Dedifferentiated amniotic fluid mesenchymal stem cell (primary cell): ENCODE data around the gene SPEF2.
A peak's percentile ranks its signal among the peaks of the same experiment; 100 is the strongest.
"Not testable (repeated sequence)": the region's sequence is repeated elsewhere in the genome, so short reads cannot be mapped to it uniquely, and the experiment has no call there.

Experiments used
- DNase-seq: peaks from one replicate; pipeline ENCODE4 v3.0.0-alpha.2; 2016; ENCODE audit errors: extremely low spot score

The SPEF2 gene

DNA sequence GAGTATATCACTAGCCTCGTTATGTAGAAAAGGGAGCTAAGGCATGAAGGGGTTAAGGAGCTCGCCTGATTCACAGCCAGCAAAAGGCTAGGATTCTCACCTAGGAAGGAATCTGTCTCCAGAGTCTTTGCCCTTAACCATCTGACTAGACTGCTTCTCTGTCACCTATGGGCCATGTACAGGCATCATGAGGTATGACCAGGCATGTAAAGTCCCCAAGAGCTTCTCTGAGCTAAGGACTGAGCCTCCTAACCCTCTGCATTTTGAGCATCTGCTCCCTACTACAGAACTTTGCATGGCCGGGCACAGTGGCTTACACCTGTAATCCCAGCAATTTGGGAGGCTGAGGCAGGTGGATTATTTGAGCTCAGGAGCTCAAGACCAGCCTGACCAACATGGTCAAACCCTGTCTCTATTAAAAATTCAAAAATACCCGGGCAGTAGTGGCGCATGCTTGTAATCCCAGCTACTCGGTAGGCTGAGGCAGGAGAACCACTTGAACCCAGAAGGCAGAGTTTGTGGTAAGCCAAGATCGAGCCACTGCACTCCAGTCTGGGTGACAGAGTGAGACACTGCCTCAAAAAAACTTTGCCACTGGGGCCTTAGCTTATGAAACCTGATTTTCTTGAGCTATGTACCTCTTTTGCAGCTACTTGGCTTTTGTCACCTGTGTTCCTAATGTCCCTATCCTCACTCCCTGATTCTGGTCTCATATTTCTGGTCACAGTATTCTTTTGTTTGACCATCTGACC lies 205.9 kb downstream of the SPEF2 start:
- DNase-seq: no peak

DNA sequence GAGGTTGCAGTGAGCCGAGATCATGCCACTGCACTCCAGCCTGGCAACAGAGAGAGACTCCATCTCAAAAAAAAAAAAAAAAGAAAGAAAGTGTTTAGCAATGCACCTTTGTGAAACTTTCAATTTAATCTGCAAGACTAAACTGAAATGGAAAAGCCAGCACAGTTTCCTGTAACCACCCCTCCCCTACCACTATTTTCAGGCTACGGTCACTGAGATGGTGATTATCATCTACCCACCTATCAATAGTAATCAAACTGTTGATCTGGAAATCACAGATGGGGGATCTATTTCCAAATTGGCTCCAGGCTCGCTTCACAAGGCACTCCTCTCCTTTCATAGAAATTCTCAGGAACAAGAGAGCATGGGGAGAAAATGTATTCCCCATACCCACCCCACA lies 208.4 kb downstream of the SPEF2 start:
- DNase-seq: no peak

DNA sequence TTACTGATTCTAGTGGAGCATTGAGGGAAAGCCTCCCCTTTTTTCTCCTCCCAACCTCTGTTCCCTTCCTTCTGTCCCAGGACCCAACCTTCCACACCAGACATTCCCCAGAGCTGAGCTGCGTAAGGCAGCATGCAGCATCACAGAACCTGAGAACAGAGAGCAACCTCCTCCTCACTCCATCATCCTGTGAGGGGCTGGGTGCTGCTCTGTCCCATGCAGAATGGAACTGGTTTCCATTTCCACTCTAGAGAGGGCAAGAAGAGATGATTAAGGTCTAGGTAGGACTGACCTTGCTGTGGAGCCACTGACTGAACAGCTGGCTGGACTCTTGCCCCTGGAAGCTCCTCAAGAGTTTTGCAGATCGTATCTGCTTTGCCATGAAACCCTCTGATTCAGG lies 208.9 kb downstream of the SPEF2 start:
- DNase-seq: no peak

DNA sequence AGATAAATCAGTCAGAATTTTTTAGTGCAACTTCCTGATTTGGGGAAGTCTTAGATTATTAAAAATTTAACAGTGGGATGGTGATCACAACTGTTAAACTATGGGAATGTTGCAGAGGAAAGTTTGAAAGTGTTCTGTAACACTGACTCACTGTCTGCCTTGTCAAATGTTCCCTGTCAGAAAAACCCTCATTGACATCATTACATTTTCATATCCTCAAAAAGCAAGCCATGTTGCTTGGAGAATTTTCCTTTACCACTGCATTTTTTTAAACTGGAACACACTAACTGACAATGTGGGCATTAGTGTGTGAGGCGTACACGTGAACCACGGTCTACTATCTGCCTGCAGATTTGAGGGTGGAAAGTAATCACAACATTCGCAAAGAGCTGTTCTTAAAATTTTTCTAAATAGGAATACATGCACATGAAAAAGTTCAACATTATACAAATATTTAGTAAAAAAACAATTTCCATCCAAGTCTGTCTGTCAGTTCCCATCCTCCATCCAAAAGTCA lies 210.5 kb downstream of the SPEF2 start:
- DNase-seq: no peak

DNA sequence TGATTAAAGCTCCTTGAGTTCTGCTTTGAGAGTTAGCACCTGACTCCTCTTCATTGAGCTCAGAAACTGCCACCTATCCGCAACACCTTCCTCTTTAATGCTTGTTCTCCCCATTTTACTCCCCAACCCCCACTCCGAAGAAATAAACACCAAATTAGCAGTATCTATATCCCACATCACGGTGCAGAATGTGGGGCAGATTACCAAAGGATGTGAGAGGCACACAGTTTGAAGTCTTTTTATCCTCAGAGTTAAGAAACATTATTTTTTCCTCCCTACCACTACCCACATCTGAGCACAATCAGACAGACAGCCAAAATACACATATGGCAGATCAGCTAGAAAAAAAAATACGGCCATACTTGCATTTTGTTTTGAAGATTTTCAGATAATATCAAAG lies 212.9 kb downstream of the SPEF2 start:
- DNase-seq: no peak

DNA sequence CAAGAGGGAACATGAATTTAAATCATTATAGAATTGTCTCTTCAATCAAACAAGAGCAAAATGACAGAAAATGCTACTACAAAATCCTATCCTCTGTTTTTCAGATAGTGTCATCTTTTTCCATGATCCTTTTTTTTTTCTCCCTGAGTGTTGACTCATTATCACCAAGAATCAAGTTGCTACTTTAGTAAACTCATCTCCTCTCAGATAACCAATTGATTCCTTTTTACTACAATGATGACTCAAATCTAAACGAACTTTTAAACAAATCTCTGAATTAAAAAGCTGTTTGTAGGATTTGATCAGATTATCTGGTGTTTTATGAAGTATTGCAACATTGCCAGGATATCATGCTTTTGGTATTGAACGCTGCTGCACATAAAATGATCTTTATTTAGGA lies 215.1 kb downstream of the SPEF2 start:
- DNase-seq: no peak

DNA sequence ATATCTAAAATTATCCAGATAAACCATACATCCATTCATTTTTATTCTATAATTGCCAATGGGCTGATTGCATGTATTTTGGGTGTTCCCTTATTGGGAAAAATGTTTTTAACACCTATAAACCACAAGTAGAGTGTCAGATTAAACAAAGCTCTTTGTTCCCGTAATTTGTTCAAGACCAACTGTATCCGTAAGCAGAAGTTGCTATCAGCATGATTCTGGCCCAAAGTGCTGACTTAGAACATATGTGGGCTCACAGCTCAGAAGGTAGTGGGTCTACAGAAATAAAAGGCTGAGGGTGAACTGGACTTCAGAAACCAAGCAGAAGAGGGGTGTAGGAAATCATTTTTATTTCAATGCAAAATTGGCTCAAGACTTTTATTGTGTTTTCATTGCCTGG lies 215.6 kb downstream of the SPEF2 start:
- DNase-seq: no peak

DNA sequence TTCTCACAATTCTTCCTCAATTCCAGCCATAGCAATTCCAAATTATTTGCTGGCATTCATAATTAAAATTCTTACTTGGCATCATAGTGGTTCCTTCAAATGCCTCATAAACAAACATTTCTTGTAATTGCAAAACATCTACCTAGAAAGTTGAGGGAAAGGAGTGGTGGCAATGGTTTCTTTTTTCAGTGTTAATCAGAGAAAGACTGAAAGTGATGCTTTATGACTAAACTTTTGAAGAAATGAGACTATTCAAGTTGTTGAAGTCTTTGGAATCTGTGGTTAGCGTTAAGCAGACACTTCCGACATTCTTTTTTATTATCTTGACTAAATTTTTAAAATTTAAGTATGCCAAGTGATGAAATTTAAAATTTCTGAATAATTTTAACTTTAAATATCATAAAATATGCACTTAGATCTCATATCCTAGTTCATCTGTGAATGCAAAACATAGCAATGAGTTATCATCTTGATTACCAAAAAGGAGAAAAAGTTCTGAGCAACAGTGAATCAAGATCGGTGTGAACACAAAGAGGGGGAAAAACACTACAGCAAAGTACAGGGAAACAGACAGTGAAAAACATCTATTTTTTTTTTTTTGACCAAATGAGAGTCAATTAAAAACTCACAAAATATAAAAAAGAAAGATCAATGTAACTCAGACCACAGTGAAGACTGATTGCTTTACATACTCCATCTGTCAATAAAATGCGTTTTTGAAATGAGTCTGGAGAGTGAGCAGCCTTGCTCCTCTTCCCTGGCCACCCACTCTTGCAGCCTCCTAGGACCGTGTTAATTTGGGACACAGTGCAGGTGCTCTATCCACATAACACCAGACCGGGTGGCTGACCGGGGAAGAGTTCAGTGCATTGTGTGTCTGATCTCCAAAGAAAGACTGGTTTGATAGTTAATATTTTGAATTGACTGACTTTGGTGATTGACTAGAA lies 218.4 kb downstream of the SPEF2 start:
- no peak for DNase-seq

DNA sequence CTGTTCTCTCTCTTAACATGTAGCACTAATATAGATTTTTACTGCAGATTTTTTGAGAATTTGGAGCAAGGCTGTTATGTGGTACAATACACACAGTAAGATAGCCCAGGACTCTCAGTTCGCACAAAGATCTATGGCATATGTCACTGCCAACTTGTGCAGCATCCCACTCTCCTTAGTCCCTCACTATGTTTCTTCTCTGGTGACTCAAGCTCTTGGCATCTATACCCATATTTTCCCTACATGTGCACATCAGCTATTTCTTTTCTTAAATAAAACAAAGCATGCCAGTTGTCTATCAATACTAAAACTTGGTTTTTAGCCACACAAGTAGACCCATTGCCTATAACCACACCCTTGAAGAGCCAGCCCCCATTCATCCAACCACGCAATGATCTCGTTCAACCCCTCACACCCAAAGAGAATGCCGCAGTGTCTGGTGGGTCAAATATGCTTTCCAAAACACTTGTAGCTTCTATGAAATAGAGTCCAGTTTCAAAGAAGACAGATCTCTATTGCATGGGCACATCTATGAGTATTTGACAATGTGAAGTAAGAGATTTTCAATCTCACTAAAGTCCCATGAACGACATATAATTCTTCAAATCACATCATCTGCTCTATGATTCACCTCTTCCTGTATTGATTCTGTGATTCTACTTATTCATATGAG lies 220.8 kb downstream of the SPEF2 start:
- DNase-seq: no peak

DNA sequence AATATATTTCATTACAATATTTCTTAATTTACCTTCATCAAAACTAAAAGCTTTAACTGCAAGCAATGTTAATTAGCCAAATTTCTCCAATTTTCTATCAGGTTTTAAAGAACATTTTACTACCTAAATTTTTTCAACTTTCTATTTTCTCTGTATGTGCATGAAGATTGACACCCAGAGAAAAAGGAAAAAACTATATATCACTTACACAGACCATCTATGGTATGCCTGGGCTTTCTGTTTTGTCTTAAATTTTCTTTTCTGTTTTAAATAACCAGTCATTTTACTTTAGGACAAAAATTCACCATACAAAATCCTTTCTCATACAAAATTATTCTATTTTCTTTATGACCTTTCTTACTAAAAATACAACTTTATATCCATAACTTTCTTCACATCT lies 225.2 kb downstream of the SPEF2 start:
- no peak for DNase-seq

DNA sequence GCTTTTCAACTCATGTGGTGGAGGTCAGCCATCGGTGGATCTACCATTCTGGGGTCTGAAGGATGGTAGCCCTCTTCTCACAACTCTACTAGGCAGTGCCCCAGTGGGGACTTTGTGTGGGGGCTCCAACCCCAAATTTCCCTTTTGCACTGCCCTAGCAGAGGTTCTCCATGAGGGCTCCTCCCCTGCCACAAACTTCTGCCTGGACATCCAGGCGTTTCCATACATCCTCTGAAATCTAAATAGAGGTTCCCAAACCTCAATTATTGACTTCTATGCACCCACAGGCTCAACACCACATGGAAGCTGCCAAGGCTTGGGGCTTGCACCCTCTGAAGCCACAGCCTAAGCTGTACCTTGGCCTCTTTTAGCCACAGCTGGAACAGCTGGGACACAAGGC lies 227.8 kb downstream of the SPEF2 start:
- not testable (repeated sequence) for DNase-seq

DNA sequence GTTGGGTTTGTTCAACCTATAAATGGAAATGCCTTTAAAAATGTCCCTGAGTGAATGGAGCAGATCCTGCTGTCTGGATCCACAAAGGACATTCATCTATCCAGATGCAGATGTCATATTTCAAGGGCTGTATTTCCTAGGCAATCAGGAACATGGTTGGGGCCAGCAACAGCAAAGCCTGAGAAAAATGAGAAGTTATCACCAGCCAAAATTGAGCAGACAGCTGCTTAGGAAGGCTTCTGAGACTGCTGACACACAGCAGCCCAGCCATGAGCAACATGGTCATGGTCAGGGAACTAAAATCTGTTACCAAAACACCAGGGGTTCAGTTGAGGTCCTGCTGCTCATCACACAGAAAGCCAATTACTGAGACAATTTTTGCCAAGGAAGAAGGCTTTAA lies 229.8 kb downstream of the SPEF2 start:
- no peak for DNase-seq

DNA sequence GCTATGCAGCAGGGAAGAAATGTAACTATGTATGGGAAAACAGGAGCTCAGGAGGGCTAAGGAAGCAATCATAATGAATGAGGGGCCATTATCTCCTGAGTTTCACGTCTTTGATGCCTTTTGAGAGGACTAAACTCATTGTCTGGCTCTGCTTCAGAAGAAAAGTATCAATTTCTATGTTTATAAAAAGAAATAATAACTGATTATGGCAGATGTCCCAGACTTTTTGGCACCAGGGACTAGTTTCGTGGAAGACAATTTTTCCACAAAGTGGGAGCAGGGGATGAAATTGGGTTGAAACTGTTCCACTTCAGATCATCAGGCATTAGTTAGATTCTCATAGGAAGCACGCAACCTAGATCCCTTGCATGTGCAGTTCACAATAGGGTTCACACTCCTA lies 230.3 kb downstream of the SPEF2 start:
- no peak for DNase-seq

DNA sequence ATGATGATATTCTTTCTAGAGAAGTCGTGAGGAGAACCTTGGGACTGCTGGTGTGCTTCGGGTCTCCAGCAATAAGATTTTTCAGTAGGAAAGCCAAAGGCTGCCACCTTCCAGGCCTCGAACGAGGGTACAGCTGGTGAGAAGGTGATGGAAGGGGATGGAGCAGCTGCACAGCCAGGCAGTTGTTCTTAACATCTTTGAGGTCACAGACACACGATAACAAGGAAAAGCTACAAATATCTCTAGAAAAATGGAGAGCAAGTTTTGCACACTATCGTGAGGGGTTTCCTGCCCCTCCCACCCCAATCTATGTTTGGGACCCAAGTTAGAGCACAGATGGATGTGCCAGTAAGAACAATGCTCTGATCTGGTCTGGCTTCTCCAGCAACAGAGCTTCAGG lies 232.2 kb downstream of the SPEF2 start:
- no peak for DNase-seq

DNA sequence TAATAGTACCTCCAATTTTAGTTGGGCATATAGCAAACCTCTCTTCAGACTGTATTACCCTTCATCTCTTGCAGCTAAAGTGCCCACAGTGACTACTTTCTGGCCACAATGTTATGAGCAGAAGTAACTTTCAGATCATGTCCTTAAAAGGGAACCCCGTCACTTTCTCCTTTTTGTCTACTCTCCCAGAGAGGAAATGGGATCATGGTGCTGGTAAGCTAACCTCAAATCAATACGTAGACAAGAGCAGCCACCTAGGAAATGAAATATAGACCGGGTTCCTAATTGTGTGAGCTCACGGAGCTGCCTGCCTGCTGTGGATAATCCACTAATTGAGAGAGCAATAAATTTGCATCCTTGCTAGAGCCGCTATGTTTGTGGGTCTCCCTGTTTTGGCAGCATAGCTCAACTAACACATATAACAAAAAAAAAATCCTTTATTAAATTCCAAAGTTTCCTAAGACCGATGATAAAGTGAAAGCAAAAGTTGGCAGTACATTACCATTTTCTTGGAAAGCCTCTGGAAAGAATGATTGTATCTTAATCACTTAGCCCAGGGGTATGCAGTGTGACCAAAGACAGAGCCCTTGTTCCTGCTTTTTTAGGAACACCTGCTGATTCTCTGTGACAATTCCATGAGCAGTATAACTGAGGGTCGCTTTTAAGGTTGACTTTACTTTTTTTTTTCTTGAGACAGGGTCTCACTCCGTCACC lies 233.5 kb downstream of the SPEF2 start:
- DNase-seq: peak; percentile 43

DNA sequence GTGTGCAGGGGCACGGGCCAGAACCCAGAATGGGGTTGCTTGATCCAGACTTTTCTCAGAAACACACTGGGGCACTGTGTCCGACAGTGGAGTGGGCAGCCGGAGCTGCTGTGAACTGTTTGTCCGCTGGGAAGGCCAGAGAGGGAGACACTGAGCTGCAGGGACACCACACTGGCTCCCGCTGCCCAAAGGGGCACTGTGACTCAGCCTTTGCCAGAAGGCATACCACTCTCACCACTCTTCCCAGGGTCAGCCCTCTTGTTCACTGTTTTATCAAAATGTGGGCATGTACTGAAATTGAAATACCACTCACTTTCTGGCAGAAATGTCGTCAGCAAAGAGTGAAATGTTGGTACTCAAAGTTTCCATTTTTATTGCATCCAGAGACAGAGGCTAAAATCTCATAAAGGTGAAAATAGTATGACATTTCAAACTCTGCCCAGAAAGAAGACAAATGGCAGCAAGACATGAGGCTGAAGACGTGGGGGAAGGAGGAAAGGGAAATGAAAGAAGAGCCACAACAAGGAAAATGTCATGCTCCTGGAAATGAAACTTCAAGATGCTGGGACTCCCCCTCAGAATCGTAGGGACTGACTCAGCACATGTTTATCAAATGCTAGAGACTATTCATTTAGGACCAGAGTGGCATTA lies 234.5 kb downstream of the SPEF2 start:
- DNase-seq: no peak

DNA sequence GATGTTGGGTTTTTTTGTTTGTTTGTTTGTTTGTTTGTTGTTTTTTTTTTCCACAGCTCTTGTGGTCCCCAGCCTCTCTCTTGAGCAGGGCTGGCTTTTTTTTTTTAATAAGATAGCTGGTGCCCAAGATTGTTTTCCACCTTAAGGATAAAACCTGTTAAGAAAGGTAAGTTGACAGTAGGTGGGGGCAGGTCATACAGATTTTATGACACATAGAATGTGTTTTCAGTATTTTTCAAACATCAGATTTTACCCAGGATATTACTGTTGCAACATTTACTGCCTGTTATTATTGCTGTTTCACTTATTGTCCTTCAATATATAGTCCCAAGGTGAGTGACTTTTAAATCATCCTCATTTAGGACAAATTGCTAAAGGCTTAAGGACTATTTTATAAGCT lies 235.1 kb downstream of the SPEF2 start:
- no peak for DNase-seq

DNA sequence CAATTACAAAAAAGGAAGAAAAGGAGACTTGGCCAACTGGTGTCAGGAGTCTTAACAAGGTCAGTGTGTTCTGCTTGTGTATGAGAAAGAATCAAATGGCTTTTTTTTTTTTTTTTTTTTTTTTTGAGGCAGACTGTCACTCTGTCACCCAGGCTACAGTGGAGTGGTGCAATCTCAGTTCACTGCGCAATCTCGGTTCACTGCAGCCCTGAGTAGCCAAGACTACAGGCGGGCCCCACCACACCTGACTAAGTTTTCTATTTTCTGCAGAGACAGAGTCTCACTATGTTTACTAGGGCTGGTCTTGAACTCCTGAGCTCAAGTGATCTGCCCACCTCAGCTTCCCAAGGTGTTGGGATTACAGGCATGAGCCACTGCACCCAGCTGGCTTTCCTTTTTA lies 236.0 kb downstream of the SPEF2 start:
- no peak for DNase-seq

DNA sequence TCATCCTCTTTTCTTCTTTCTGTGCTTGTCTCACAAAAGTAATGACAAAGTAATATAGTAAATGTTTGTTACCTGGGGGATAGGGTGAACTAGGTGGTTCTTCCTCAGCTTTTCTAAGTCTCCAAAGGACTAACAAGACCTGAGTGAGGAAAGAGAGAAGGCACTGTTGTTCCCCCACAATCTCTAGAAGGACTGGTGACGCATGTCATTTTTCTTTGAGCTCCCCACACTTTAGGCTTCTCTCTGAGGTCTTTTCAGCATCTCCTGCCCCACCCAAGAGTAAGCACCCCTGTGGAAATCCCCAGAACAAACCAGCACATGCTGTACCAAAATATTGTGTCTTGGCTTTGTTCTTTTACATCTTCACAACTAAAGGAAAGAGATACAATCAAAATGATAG lies 236.6 kb downstream of the SPEF2 start:
- DNase-seq: no peak

DNA sequence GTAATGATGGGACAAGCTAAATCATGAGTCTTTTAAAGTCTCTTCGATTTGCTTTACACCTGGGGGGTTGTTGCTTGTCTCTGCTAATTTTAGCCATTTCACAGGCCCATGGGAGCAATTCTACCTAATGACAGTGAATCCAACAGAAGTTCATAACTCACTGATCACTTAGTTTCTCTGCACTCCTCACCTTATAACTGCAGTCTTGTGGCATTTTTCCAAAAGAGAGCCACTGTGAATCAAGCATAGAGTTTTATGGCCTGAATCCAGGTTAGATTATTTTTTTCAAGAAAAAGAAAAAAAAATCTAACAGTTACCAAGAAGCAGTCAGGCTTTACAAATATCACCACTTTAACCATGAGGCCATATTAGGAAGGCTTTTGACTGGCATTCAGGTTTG lies 237.5 kb downstream of the SPEF2 start:
- DNase-seq: no peak

DNA sequence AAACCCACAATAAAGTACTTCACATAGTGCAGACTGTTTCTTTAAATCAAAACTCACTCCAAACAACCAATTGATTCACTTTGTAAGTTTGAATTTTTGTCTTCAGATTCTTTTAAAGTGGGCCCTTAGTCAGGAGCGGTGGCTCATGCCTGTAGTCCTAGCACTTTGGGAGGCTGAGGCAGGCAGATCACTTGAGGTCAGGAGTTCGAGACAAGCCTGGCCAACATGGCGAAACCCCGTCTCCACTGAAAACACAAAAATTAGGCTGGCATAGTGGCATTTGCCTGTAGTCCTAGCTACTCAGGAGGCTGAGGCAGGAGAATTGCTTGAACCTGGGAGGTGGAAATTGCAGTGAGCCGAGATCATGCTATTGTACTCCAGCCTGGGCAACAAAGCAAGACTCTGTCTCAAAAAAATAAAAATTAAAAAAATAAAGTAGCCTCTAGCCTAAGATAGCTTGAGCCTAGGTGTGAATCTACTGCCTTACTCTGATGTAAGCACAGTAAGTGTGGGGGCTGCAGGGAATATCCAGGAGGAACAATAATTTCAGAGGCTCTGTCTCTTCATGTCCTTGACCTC lies 238.6 kb downstream of the SPEF2 start:
- DNase-seq: not testable (repeated sequence)
